ENCODE measurements around the gene VWC2. TPM values are rescaled to one million over a fixed set of nuclear protein-coding genes. Genes with fewer than 3 reads are reported as not detected.

VWC2 gene
- total RNA-seq, 1 experiment from 2014 or later: not detected

GRCh38 chr7:49878627-49879026 is 105.2 kb downstream of the VWC2 start:
- CTCF ChIA-PET: interaction anchor here (0.7 kb wide), 1 partner anchor 980 kb away, joined by 3 read pairs; no protein-coding TSS in a partner anchor
- H3K27me3 Mint-ChIP-seq (ENCODE audit: insufficient read depth, unreplicated experiment): no peaks in the 10 kb centered on the region
- BruUV-seq (replicated peaks): no TSS peak

GRCh38 chr7:49883933-49884332 is 110.5 kb downstream of the VWC2 start:
- peaks cover 3% of the 10 kb centered on the region for H3K4me1 Mint-ChIP-seq (ENCODE audit: insufficient read depth, unreplicated experiment)
- no peaks in the 10 kb centered on the region for H3K36me3 Mint-ChIP-seq (ENCODE audit: insufficient read depth, unreplicated experiment)
- H3K9me3 Mint-ChIP-seq (ENCODE audit: unreplicated experiment): peaks cover 7% of the 10 kb centered on the region
- peaks cover 11% of the 10 kb centered on the region for H3K27me3 Mint-ChIP-seq (ENCODE audit: insufficient read depth, unreplicated experiment)
- no peak overlapping the region for H3K4me3 Mint-ChIP-seq (ENCODE audit: unreplicated experiment)
- DNase-seq (ENCODE audit: unreplicated experiment): no peak
- intact Hi-C loops (cut with micrococcal nuclease): no loop called here
- TF ChIP-seq CTCF (IDR thresholded peaks at IDR 0.05; ENCODE audit: unreplicated experiment): no peak
- BruUV-seq (replicated peaks): no TSS peak
- POLR2A ChIA-PET: no interaction called here
- no peak overlapping the region for H3K27ac Mint-ChIP-seq (ENCODE audit: low read depth, unreplicated experiment)
- CTCF ChIA-PET: no interaction called here

More at GRCh38 chr7:49878627-49879026, 105.2 kb downstream of the VWC2 start:
- peaks cover 12% of the 10 kb centered on the region for H3K4me1 Mint-ChIP-seq (ENCODE audit: insufficient read depth, unreplicated experiment)
- peaks cover 7% of the 10 kb centered on the region for H3K9me3 Mint-ChIP-seq (ENCODE audit: unreplicated experiment)
- no peak overlapping the region for H3K4me3 Mint-ChIP-seq (ENCODE audit: unreplicated experiment)
- no peak for DNase-seq (ENCODE audit: unreplicated experiment)
- intact Hi-C loops (cut with micrococcal nuclease): no loop called here
- H3K27ac Mint-ChIP-seq (ENCODE audit: low read depth, unreplicated experiment): no peak overlapping the region
- TF ChIP-seq CTCF (IDR thresholded peaks at IDR 0.05; ENCODE audit: unreplicated experiment): no peak
- POLR2A ChIA-PET: no interaction called here
- no peaks in the 10 kb centered on the region for H3K36me3 Mint-ChIP-seq (ENCODE audit: insufficient read depth, unreplicated experiment)

- intact Hi-C loops (cut with micrococcal nuclease): no loop called here
Observed at GRCh38 chr7:49885593-49886285, 112.3 kb downstream of the VWC2 start.

GRCh38 chr7:49892481-49892880 is 119.0 kb downstream of the VWC2 start:
- CTCF ChIA-PET: interaction anchor here (0.6 kb wide), 1 partner anchor 41 kb away, joined by 3 read pairs; no protein-coding TSS in a partner anchor
- TF ChIP-seq CTCF (IDR thresholded peaks at IDR 0.05; ENCODE audit: unreplicated experiment): no peak
- DNase-seq (ENCODE audit: unreplicated experiment): no peak
- Mint-ChIP-seq H3K27me3 (ENCODE audit: insufficient read depth, unreplicated experiment) (peaks cover 11% of the 10 kb centered on the region), H3K4me3 (ENCODE audit: unreplicated experiment) (no peak overlapping the region), H3K4me1 (ENCODE audit: insufficient read depth, unreplicated experiment) (no peaks in the 10 kb centered on the region), H3K36me3 (ENCODE audit: insufficient read depth, unreplicated experiment) (no peaks in the 10 kb centered on the region), H3K9me3 (ENCODE audit: unreplicated experiment) (no peaks in the 10 kb centered on the region), H3K27ac (ENCODE audit: low read depth, unreplicated experiment) (no peak overlapping the region)
- intact Hi-C loops (cut with micrococcal nuclease): no loop called here
- POLR2A ChIA-PET: no interaction called here
- BruUV-seq (replicated peaks): no TSS peak

More at GRCh38 chr7:49885593-49886285, 112.3 kb downstream of the VWC2 start:
- Mint-ChIP-seq H3K9me3 (ENCODE audit: unreplicated experiment) (peaks cover 7% of the 10 kb centered on the region), H3K27me3 (ENCODE audit: insufficient read depth, unreplicated experiment) (peaks cover 11% of the 10 kb centered on the region), H3K27ac (ENCODE audit: low read depth, unreplicated experiment) (no peak overlapping the region), H3K4me3 (ENCODE audit: unreplicated experiment) (no peak overlapping the region), H3K36me3 (ENCODE audit: insufficient read depth, unreplicated experiment) (no peaks in the 10 kb centered on the region), H3K4me1 (ENCODE audit: insufficient read depth, unreplicated experiment) (no peaks in the 10 kb centered on the region)
- no peak for TF ChIP-seq CTCF (IDR thresholded peaks at IDR 0.05; ENCODE audit: unreplicated experiment)
- no TSS peak for BruUV-seq (replicated peaks)
- POLR2A ChIA-PET: no interaction called here
- CTCF ChIA-PET: no interaction called here
- DNase-seq (ENCODE audit: unreplicated experiment): no peak
